ENCODE measurements around the gene EEFSEC. TPM values are rescaled to one million over a fixed set of nuclear protein-coding genes. Genes with fewer than 3 reads are reported as not detected.

Gene EEFSEC
- total RNA-seq, 4 donors from 2014 or later: 9.1 to 17.4 (median 15.8) TPM

DNA sequence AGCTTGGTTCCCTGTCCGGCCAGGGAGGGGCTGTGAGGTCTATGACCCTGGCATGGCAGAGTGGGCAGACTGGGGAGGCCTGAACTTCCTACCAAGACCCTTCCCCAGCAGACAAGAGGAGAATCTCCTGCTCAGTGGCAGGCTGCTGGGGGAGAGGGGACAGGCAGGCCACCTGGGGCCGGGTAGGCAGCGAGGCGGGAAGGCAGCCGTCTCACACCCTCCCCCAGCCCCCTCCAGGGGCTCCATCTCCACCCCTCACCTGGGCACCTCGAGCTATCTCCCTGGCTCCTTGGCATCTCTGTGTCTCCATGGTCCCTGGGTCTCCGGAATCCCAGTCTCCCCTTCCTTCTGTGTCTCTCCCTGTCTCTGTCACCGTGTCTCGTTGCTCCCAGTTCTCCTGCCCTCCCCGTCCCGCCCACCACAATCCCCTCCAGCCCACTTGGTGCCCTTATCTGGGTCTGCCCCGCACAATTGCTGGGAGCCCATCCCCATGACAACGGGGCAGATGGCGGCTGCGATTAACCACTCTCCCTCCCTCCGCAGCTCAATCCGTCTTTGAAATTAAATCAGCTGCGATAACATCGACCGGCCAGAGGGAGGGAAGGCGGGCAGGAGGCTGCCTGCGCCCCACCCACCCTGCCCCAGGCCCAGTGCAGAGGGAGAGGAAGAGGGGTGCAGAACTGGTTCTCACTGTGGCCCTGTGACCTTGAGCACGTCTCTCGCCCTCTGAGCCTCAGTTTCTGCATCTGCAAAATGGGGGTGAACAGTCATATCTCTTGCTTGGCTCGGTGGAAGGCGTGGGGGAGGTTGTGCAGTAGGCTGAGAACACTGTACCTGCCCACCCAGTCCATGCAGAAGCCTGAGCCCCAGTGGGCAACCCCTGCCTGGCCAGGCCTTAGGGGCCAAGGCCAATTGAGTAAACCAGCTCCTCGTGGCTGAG, 303.8 kb downstream of the EEFSEC start:
- intact Hi-C loops (cut with DNase I): no loop called here
- Histone ChIP-seq H3K9me3 (no peaks in the 10 kb centered on the region), H3K36me3 (no peaks in the 10 kb centered on the region), H3K4me3 (no peak overlapping the region), H3K27me3 (peaks cover 0 to 45% (median 0%) of the 10 kb centered on the region in 4 donors), H3K27ac (replicated peaks in 1 of 4) (no peak overlapping the region), H3K4me1 (no peaks in the 10 kb centered on the region)
- WGBS: 47% methylated on average over 24 of the region's 27 CpGs
- no peak for TF ChIP-seq POLR2AphosphoS5 (IDR thresholded peaks at IDR 0.05)
- no peak for TF ChIP-seq EP300 (IDR thresholded peaks at IDR 0.05)
- TF ChIP-seq POLR2A (IDR thresholded peaks at IDR 0.05; ENCODE audit: low read depth): no peak
- TF ChIP-seq, protein P1, sequence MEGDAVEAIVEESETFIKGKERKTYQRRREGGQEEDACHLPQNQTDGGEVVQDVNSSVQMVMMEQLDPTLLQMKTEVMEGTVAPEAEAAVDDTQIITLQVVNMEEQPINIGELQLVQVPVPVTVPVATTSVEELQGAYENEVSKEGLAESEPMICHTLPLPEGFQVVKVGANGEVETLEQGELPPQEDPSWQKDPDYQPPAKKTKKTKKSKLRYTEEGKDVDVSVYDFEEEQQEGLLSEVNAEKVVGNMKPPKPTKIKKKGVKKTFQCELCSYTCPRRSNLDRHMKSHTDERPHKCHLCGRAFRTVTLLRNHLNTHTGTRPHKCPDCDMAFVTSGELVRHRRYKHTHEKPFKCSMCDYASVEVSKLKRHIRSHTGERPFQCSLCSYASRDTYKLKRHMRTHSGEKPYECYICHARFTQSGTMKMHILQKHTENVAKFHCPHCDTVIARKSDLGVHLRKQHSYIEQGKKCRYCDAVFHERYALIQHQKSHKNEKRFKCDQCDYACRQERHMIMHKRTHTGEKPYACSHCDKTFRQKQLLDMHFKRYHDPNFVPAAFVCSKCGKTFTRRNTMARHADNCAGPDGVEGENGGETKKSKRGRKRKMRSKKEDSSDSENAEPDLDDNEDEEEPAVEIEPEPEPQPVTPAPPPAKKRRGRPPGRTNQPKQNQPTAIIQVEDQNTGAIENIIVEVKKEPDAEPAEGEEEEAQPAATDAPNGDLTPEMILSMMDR (IDR thresholded peaks at IDR 0.05): no peak
- no peak for DNase-seq (ENCODE audit: extremely low spot score)

DNA sequence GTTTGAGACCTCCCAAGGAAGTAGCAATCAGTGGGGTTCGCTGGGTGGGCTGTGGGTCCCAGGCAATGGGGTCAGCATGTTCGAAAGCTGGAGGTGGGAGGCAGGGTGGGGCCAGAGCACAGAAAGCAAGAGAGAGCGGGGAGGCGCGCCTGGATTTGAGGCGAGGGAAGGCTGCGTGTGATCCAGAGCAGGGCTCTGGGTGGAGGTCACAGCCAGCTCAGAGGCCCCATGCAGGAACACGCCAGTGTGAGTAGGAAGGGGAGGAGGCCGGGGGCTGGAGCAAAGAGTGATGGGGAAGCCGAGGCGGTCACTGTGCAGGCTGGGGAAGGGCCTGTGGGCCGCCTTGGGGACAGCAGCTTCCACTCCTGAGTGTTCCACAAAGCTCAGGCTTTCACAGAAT, 304.7 kb downstream of the EEFSEC start:
- intact Hi-C loops (cut with DNase I): no loop called here
- DNase-seq (ENCODE audit: extremely low spot score): no peak
- Histone ChIP-seq H3K27ac (replicated peaks in 1 of 4) (no peak overlapping the region), H3K27me3 (peaks cover 0 to 44% (median 0%) of the 10 kb centered on the region in 4 donors), H3K4me3 (no peak overlapping the region), H3K36me3 (no peaks in the 10 kb centered on the region), H3K4me1 (no peaks in the 10 kb centered on the region), H3K9me3 (no peaks in the 10 kb centered on the region)
- 80% methylated on average over 12 of the region's 12 CpGs for WGBS
- TF ChIP-seq POLR2AphosphoS5 (IDR thresholded peaks at IDR 0.05): no peak
- no peak for TF ChIP-seq POLR2A (IDR thresholded peaks at IDR 0.05; ENCODE audit: low read depth)
- TF ChIP-seq, protein P1 (IDR thresholded peaks at IDR 0.05): no peak
- TF ChIP-seq EP300 (IDR thresholded peaks at IDR 0.05): no peak

Small RNA genes lying within 50 kb of the gene (small RNA-seq; reads per million reads assigned to genes)
- 0 reads per million in 3 donors for gene RNU6-823P

Other genes with a start within 250 kb of the EEFSEC start
- 1 to 10 TPM; 3.8 to 6.0 (median 4.7) TPM for gene KBTBD12, start 238.2 kb upstream of the EEFSEC start, total RNA-seq
- 100 to 1,000 TPM in 1 of 4 donors, 10 to 100 TPM in 3; 67.7 to 110 (median 89.6) TPM for gene SEC61A1, start 101.0 kb upstream of the EEFSEC start, total RNA-seq
- gene RUVBL1, start 29.7 kb upstream of the EEFSEC start, total RNA-seq: 10 to 100 TPM; 21.4 to 28.9 (median 23.8) TPM